CD4-positive, alpha-beta T cell (primary cell): ENCODE results near the gene PBX4. TPM values are rescaled to one million over a fixed set of nuclear protein-coding genes. Genes with fewer than 3 reads are reported as not detected.

Experiments
- ATAC-seq: fragments of 200-7000 bp; cut with Tn5 transposase; one replicate; pipeline ENCODE4 v1.10.0; 2022; ENCODE audit warnings: mild to moderate bottlenecking; ENCODE audit not compliant: poor library complexity
- CTCF ChIA-PET: fragments of 350-600 bp; sonication (Branson Sonifier 250); formaldehyde crosslinking; loops from one replicate; lab custom pipeline; 2021; ENCODE audit warnings: antibody characterized with exemption, inconsistent platforms; lab: Charles Lee
- POLR2A ChIA-PET: fragments of 350-600 bp; sonication (Branson Sonifier 250); formaldehyde crosslinking; loops from one replicate; lab custom pipeline; 2021; ENCODE audit warnings: antibody characterized with exemption, inconsistent platforms; lab: Charles Lee
- DNase-seq, 14 experiments: peaks; one replicate each; pipeline ENCODE4 v3.0.0-alpha.2; 2013 to 2020; ENCODE audit warnings: mixed read lengths in 2 of 14
- H3K27ac ChIP-seq, 2 donors: one replicate each; pipeline versions ENCODE4 v1.5.1 to v1.7.0; 2013; ENCODE audit warnings: low read length in 2 of 2, low read depth in 1 of 2, mild to moderate bottlenecking in 1 of 2
- H3K27me3 ChIP-seq, 2 experiments: 1 replicate in 1 of 2; 2 replicates in 1 of 2; pipeline versions ENCODE4 v1.6.1 to v1.7.0; 2013; ENCODE audit warnings: low read length in 2 of 2, control low read depth in 1 of 2, mild to moderate bottlenecking in 1 of 2, moderate library complexity in 1 of 2; ENCODE audit not compliant: insufficient read depth in 2 of 2, control insufficient read depth in 1 of 2
- H3K36me3 ChIP-seq: one replicate; pipeline ENCODE4 v1.6.1; 2013; ENCODE audit warnings: low read length, control low read depth; ENCODE audit not compliant: insufficient read depth
- H3K4me1 ChIP-seq: one replicate; pipeline ENCODE4 v1.6.1; 2013; ENCODE audit warnings: low read length, control low read depth; ENCODE audit not compliant: insufficient read depth
- H3K4me3 ChIP-seq: one replicate; pipeline ENCODE4 v1.5.1; 2013; ENCODE audit warnings: mild to moderate bottlenecking, low read length, moderate library complexity
- H3K9me3 ChIP-seq, 2 experiments: 1 replicate in 1 of 2; 2 replicates in 1 of 2; pipeline versions ENCODE4 v1.6.1 to v1.7.0; 2013; ENCODE audit warnings: low read length in 2 of 2, mild to moderate bottlenecking in 2 of 2, control low read depth in 1 of 2, moderate library complexity in 1 of 2; ENCODE audit not compliant: control insufficient read depth in 1 of 2, insufficient read depth in 1 of 2
- H3K27ac Mint-ChIP-seq: one replicate; pipeline ENCODE4 v1.8.0; 2020; ENCODE audit warnings: mixed read lengths
- H3K27me3 Mint-ChIP-seq: one replicate; pipeline ENCODE4 v1.8.0; 2021; ENCODE audit warnings: mixed read lengths
- H3K36me3 Mint-ChIP-seq: one replicate; pipeline ENCODE4 v1.8.0; 2021; ENCODE audit warnings: low read depth, mixed read lengths
- H3K4me1 Mint-ChIP-seq: one replicate; pipeline ENCODE4 v1.8.0; 2021; ENCODE audit warnings: low read depth, mixed read lengths
- H3K4me3 Mint-ChIP-seq: one replicate; pipeline ENCODE4 v1.8.0; 2020; ENCODE audit warnings: mild to moderate bottlenecking, mixed read lengths
- H3K9me3 Mint-ChIP-seq: one replicate; pipeline ENCODE4 v1.8.0; 2020; ENCODE audit warnings: mixed read lengths
- CTCF ChIP-seq: fragments of 200-600 bp; IDR thresholded peaks from one replicate; pipeline ENCODE4 v1.8.0; 2022; ENCODE audit warnings: antibody characterized with exemption, mild to moderate bottlenecking
- intact Hi-C, 2 experiments: fragments of 100-400 bp; cut with DNase I in 1 of 2; cut with micrococcal nuclease in 1 of 2; formaldehyde crosslinking; loops; one replicate each; pipeline versions ENCODE4 v1.15.1 to v1.9.0; 2023 to 2025; cut with DNase I, micrococcal nuclease
- total RNA-seq, 174 experiments: library from RNA in 2 of 174; stranded (reverse) in 2 of 174; gene quantifications; one replicate each; pipeline ENCODE4 v1.2.3 and lab custom pipeline; 2021 to 2026

The PBX4 gene
- total RNA-seq, 2 experiments from 2014 or later: 50.1 to 51.8 TPM

GRCh38 chr19:19530889-19531288, 87.6 kb downstream of the PBX4 start:
- no peak overlapping the region for H3K27ac ChIP-seq
- ChIA-PET CTCF (interaction anchor here (0.8 to 4.2 kb wide), 3 partner anchors 30 to 113 kb away, joined by 4 to 57 read pairs (median 12); partner anchors contain the start of gene GMIP), POLR2A (interaction anchor here (0.7 to 2.0 kb wide), 4 partner anchors 98 to 335 kb away, joined by 3 to 15 read pairs (median 8); partner anchors contain the start of genes GMIP and ZNF253)
- peak overlapping the region; percentile 49 for H3K27ac Mint-ChIP-seq
- peaks cover 17% of the 10 kb centered on the region for H3K4me1 Mint-ChIP-seq
- no peak for ATAC-seq
- intact Hi-C loops: loop anchor here in 1 of 2 experiments (5.0 kb wide), 2 partner anchors 96 to 216 kb away; partner anchors contain the start of gene LPAR2
- no peaks in the 10 kb centered on the region for H3K27me3 Mint-ChIP-seq
- peaks cover 12% of the 10 kb centered on the region for H3K4me1 ChIP-seq
- no peak for DNase-seq
- no peaks in the 10 kb centered on the region for H3K9me3 ChIP-seq
- peaks cover 28% of the 10 kb centered on the region for H3K36me3 ChIP-seq
- TF ChIP-seq CTCF: no peak
- no peaks in the 10 kb centered on the region for H3K9me3 Mint-ChIP-seq
- no peak overlapping the region for H3K4me3 Mint-ChIP-seq
- H3K4me3 ChIP-seq: no peak overlapping the region
- H3K36me3 Mint-ChIP-seq: peaks cover 37% of the 10 kb centered on the region
- H3K27me3 ChIP-seq: no peaks in the 10 kb centered on the region

GRCh38 chr19:19530423-19530804, 88.1 kb downstream of the PBX4 start:
- Mint-ChIP-seq H3K4me1 (peaks cover 17% of the 10 kb centered on the region), H3K36me3 (peaks cover 37% of the 10 kb centered on the region), H3K27ac (no peak overlapping the region), H3K27me3 (no peaks in the 10 kb centered on the region), H3K4me3 (no peak overlapping the region), H3K9me3 (no peaks in the 10 kb centered on the region)
- POLR2A ChIA-PET: interaction anchor here (0.7 kb wide), 1 partner anchor 98 kb away, joined by 3 read pairs; no protein-coding TSS in a partner anchor
- Histone ChIP-seq H3K27me3 (no peaks in the 10 kb centered on the region), H3K4me1 (peaks cover 13% of the 10 kb centered on the region), H3K27ac (no peak overlapping the region), H3K9me3 (no peaks in the 10 kb centered on the region), H3K4me3 (no peak overlapping the region), H3K36me3 (peaks cover 29% of the 10 kb centered on the region)
- intact Hi-C loops: loop anchor here in 1 of 2 experiments (5.0 kb wide), 2 partner anchors 97 to 217 kb away; partner anchors contain the start of gene LPAR2
- DNase-seq: no peak
- CTCF ChIA-PET: interaction anchor here (0.8 to 4.2 kb wide), 3 partner anchors 30 to 114 kb away, joined by 3 to 57 read pairs (median 4); partner anchors contain the start of gene GMIP
- ATAC-seq: no peak
- no peak for TF ChIP-seq CTCF

GRCh38 chr19:19529783-19530422, 88.6 kb downstream of the PBX4 start:
- Histone ChIP-seq H3K4me1 (peaks cover 18% of the 10 kb centered on the region), H3K27me3 (no peaks in the 10 kb centered on the region), H3K27ac (no peak overlapping the region), H3K36me3 (peaks cover 33% of the 10 kb centered on the region), H3K9me3 (no peaks in the 10 kb centered on the region), H3K4me3 (no peak overlapping the region)
- Mint-ChIP-seq H3K4me1 (peaks cover 17% of the 10 kb centered on the region), H3K27me3 (no peaks in the 10 kb centered on the region), H3K36me3 (peaks cover 37% of the 10 kb centered on the region), H3K9me3 (no peaks in the 10 kb centered on the region), H3K4me3 (no peak overlapping the region), H3K27ac (no peak overlapping the region)
- TF ChIP-seq CTCF: no peak
- intact Hi-C loops: loop anchor here in 1 of 2 experiments (5.0 kb wide), 2 partner anchors 97 to 217 kb away; partner anchors contain the start of gene LPAR2
- POLR2A ChIA-PET: interaction anchor here (0.7 kb wide), 1 partner anchor 99 kb away, joined by 3 read pairs; no protein-coding TSS in a partner anchor
- CTCF ChIA-PET: interaction anchor here (1.3 to 4.2 kb wide), 2 partner anchors 99 to 114 kb away, joined by 3 to 57 read pairs; partner anchors contain the start of gene GMIP
- no peak for ATAC-seq
- DNase-seq: no peak
